GM12891 (cell line): ENCODE data around the gene TENM4.
A peak's percentile ranks its signal among the peaks of the same experiment; 100 is the strongest.

Experiments
- DNase-seq: peaks from one replicate; pipeline ENCODE4 v3.0.0; 2011; ENCODE audit warnings: low spot score; ENCODE audit not compliant: insufficient read length
- FAIRE-seq: peaks from 2 replicates; lab custom pipeline; 2011; peaks lifted over from hg19 to GRCh38; lab: Jason Lieb, UNC
- PAX5 ChIP-seq: IDR thresholded peaks from 2 replicates; pipeline ENCODE4 v1.6.1; 2011; ENCODE audit warnings: low read length, moderate library complexity, mild to moderate bottlenecking; ENCODE audit not compliant: insufficient read depth, severe bottlenecking
- POLR2A ChIP-seq: IDR thresholded peaks from 2 replicates; pipeline ENCODE4 v1.6.1; 2011; ENCODE audit warnings: low read depth, low read length, control low read depth
- POLR2AphosphoS5 ChIP-seq: IDR thresholded peaks from 2 replicates; pipeline ENCODE4 v1.6.1; 2011; ENCODE audit warnings: low read depth, low read length, control low read depth
- POU2F2 ChIP-seq: IDR thresholded peaks from 2 replicates; pipeline ENCODE4 v1.6.1; 2011; ENCODE audit warnings: low read depth, mild to moderate bottlenecking, control low read depth, low read length, moderate library complexity
- SPI1 ChIP-seq: IDR thresholded peaks from 2 replicates; pipeline ENCODE4 v1.6.1; 2011; ENCODE audit warnings: low read depth, low read length, control low read depth
- TAF1 ChIP-seq: IDR thresholded peaks from 2 replicates; pipeline ENCODE4 v1.6.1; 2011; ENCODE audit warnings: low read depth, low read length, control low read depth

The TENM4 gene

DNA sequence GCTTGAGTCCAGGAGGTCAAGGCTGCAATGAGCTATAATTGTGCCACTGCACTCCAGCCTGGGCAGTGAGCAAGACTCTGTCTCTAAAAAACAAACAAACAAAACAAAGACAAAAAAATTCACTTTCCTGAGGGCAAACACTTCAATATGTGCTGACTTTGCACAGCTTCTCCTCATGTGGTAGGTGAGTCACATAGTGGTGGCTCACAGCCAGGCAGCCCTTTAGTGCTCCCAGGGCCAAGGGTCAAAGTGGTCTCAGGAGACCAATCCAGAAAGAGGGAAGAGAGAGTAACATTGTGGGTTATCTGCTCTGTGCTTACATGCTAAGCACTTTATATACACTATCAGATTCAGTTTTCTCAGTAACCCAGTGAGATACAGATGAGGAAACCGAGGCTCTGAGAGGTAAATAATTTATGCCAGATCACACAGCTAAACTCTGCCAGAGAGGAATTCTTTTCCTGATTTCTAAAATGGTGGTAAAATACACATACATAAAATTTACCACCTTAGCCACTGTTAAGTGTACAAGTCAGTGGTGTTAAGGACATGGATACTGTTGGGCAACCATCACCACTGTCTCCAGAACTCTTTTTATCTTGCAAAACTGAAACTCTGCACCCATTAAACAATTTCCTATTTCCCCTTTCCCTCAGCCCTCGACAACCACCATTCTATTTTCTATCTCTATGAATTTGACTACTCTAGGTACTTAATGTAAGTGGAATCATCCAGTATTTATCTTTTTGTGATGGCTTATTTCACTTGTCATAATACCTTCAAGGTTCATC lies 634.4 kb downstream of the TENM4 start:
- TF ChIP-seq PAX5 (no peak), POLR2A (no peak), POU2F2 (no peak), SPI1 (no peak), POLR2AphosphoS5 (no peak), TAF1 (no peak)
- no peak for DNase-seq
- no peak for FAIRE-seq

DNA sequence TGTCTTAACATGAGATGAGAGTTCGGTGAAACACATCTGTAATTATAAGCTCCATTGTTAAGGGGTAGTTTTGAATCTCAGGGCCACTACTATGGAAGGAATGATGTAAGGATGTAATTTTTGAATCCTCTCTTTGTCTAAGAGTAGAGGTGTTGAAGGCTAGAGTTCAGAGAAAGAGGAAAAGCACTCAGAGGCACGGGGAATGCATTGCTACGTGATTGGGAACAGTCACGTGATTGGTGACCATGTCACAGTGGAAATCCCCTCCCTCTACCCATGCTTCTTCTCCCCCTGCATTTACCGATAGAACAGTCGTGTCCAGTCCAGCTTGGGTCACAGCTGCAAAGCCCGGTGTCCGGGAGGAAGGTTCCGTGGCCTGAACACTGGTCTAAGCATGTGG lies 635.8 kb downstream of the TENM4 start:
- TF ChIP-seq POLR2AphosphoS5 (no peak), TAF1 (no peak), PAX5 (no peak), SPI1 (no peak), POU2F2 (no peak)
- FAIRE-seq, result no peak
- DNase-seq, result no peak

DNA sequence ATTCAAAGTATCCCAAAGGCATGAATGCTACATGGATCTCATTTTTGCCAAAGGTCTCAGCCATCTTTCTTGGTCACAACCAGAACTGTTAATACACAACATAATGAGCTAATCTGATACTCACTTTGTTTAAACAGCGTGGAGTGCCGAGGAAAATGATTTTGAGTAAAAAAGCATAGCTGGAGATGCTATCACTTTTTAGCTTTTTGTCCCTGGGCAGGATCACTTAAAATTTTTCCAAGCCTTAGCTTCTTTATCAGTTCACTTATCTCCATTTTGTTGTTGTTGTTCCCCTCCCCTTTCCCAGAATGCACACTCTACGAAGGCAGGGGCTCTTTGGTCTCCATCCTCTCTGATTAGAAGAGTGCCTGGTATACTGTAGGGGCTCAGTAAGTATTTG lies 636.8 kb downstream of the TENM4 start:
- no peak for FAIRE-seq
- TF ChIP-seq SPI1, result no peak

DNA sequence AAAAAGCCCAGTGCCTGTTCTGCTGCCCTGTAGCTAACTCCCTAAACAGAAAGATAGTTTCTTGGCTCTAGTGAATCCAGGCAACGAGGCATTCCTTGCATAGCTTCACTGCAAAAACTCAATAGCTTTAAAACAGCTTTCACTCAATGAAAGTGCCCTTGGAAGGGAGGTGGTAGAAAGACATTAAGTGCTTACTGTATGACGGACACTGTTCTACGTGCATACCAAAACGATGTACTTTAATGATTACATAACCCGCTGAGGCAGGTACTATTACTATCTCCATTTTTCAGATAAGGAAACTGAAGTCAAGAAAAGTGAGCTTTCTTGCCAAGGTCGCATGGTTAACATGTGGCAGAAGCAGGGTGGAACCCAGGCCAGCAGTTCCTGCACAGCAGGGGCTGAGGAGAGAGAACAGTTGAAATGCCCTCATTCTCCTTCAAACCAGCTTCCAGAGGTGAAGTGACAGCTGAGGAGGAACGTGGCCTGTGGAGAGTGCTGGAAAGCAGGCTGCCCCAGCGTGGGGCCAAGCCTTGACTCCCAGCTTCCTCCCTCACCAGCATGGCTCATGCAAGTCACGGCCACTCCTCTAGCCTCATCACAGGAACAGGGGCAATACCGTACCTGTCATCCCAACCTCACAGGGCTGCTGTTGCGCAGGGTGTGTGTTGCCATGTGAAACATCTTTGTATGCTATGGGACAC lies 638.6 kb downstream of the TENM4 start:
- no peak for FAIRE-seq
- no peak for DNase-seq
- TF ChIP-seq POLR2AphosphoS5 (no peak), POLR2A (no peak), TAF1 (no peak), POU2F2 (no peak), PAX5 (no peak), SPI1 (no peak)

More for the DNA sequence above, 636.8 kb downstream of the TENM4 start:
- no peak for DNase-seq

DNA sequence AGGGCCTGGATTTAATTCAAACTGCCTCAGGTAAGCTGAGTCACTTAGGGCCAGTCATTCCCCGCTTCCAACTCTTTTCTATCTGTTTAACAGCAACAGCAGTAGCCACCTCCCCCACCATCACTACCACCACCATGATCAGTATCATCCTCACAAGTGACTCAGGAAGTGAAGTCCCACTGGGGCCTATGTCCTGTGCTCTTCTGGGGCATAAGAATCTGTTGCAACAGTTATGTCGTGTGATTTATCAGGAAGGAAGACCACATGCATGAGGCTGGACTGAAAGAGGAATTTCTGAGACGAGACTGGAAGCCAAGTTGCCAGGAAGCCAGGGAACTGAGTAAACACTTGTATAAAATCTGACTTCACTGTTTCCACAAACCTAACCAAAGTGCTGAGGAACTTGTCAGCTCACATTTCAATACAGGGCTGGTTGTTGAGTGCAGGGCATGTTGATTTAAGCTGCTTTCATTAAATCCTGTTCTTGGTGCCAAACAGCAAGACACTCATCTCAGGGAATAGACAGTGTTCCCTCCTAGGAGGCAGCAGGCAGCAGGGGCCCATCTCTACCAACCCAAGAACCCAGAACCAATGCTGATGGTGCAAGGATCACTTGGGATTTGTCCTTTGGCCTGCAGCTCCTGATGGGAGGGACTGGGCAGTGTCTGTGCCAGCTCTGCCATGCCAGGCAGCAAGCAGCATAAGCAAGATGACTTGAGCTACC lies 639.5 kb downstream of the TENM4 start:
- no peak for DNase-seq
- TF ChIP-seq POLR2A (no peak), POU2F2 (no peak), SPI1 (no peak), TAF1 (no peak), PAX5 (no peak), POLR2AphosphoS5 (no peak)
- FAIRE-seq, result no peak

DNA sequence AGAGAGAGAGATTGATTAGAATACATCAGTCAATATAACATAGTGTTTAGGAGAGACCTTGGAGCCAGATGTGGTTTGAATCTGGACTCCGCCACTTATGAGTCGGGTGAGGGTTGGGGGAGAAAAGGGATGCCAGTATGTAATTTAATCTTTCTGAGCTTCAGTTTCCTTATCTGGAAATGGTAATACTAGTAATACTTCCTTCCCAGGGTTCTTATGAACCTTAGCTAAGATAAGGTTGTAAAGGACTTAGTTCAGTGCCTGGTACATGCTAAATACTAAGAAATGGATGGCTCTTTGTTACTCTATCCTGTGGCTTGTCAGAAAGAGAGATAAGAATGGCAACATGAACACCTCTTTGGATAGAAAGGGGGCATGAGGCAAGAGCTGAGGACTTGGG lies 640.1 kb downstream of the TENM4 start:
- FAIRE-seq (no peak), DNase-seq (no peak)
- TF ChIP-seq POLR2A (no peak), SPI1 (no peak), PAX5 (no peak), TAF1 (no peak), POLR2AphosphoS5 (no peak), POU2F2 (no peak)

DNA sequence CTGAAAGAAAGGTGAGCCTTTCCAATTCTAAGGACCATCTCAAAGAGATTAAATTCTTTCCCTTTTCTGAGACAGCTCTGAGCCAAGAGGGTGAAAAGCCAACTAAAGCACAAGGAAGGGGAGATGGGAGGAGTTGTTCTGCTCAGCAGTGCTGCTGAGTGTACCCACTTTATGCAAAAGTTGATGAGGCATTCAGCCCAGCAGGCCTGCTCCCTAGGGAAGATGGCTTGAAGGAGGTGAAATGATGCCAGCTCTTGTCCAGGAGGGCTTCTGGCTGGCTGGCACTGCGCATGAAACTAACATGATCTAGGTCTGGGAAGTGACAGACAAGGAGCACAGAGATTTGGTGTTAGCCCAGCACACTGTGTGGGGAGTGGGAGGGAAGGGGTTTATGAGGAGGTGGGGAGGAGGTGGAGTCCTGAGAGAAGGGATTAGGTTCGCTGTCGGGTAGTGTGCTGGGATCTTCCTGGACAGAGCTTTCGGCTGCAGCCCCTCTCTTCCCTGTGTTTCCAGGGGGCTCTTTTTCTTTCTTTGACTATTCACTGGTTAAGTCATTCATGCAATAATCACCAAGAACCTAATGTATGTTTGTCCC lies 640.6 kb downstream of the TENM4 start:
- FAIRE-seq, result no peak

DNA sequence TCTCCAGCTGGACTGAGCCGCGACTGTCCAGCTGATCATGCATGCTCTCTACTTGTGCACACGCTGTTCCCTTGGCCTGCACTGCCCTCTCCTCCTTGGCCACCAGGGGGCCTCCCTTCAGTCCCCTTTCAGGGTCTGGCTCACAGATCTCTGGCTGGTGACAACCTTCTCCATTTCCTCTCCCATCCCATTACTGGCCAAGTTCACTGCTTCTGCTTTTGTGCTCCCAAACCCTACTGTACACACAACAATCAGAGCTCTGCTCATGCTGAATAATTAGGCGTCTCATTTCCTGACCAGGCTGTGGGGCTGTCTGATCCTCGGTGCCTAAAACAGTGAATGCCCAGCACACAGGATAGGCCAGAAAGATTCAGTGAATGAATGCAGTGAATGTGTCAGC lies 642.2 kb downstream of the TENM4 start:
- FAIRE-seq, result peak; percentile 92
- TF ChIP-seq TAF1, result no peak
- no peak for TF ChIP-seq PAX5
- no peak for TF ChIP-seq POLR2AphosphoS5
- DNase-seq, result peak; percentile 33

More for the DNA sequence above, 640.6 kb downstream of the TENM4 start:
- TF ChIP-seq POLR2A, result no peak
- DNase-seq, result no peak

DNA sequence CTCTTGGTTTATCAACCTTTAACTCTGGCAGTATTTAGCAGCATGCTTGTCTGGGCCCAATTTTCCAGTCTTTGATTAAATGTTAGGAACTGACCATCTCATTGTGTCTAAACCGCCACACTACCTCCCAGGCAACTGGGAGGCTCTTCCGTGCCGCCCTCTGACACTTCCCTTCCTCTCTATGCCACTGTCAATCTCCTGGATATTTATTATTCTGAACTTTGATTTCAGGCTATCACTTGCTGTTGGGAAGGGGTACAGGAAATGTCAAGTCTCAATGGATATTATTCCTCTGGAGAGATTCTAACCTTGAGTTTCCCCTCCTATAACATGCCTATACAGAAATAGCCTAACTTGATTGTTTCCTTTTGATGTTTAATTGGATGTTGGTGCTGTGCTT lies 643.3 kb downstream of the TENM4 start:
- FAIRE-seq (no peak), DNase-seq (no peak)
- TF ChIP-seq POLR2A (no peak), SPI1 (no peak), TAF1 (no peak), POLR2AphosphoS5 (no peak), PAX5 (no peak), POU2F2 (no peak)
